ENCODE data around the gene LRRC4C. TPM values are rescaled to one million over a fixed set of nuclear protein-coding genes. Genes with fewer than 3 reads are reported as not detected.

Gene LRRC4C
- total RNA-seq, 4 donors from 2014 or later = 1.5 to 2.8 (median 1.7) TPM

GRCh38 chr11:40140560-40140959, 1318.9 kb downstream of the LRRC4C start:
- Histone ChIP-seq H3K36me3 (no peaks in the 10 kb centered on the region), H3K4me1 (no peaks in the 10 kb centered on the region), H3K4me3 (no peak overlapping the region), H3K27me3 (no peaks in the 10 kb centered on the region), H3K9me3 (no peaks in the 10 kb centered on the region), H3K27ac (no peak overlapping the region)
- ATAC-seq = no peak
- 73 to 75% methylated on average over 4 to 5 of the region's 5 CpGs for WGBS, 2 donors (ENCODE audit: low coverage in 1 of 2)
- TF ChIP-seq POLR2A (IDR thresholded peaks at IDR 0.05) (no peak), POLR2AphosphoS5 (IDR thresholded peaks at IDR 0.05) (no peak), CTCF (IDR thresholded peaks at IDR 0.05) (no peak), EP300 (IDR thresholded peaks at IDR 0.05) (no peak)

DNA sequence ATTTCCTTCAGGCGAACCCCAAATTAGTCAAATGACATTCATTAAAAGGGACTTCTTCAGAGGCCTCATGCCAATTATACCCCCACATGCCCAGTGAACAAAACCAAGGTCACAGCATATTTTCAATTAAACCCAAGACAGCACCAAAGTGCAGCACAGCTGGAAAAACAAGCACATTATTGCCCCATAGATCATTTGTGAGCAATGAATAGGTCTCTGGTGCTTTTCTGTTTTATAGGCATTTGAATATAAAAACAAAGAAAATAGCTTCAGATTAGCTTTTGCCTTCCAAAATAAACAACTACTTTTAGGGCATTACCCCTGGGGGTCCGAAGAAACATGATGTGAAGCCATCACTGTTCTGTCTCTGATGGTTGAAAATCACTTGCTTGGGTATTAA, 1319.9 kb downstream of the LRRC4C start:
- H3K36me3 ChIP-seq = no peaks in the 10 kb centered on the region
- TF ChIP-seq EP300 (IDR thresholded peaks at IDR 0.05) = no peak
- TF ChIP-seq POLR2A (IDR thresholded peaks at IDR 0.05) = no peak
- no peak for TF ChIP-seq POLR2AphosphoS5 (IDR thresholded peaks at IDR 0.05)
- no peak for TF ChIP-seq CTCF (IDR thresholded peaks at IDR 0.05)
- WGBS, 2 donors (ENCODE audit: low coverage in 1 of 2) = 75 to 78% methylated on average over 2 of the region's 2 CpGs
- H3K27ac ChIP-seq = no peak overlapping the region
- no peaks in the 10 kb centered on the region for H3K27me3 ChIP-seq
- no peak for ATAC-seq
- H3K9me3 ChIP-seq = no peaks in the 10 kb centered on the region
- H3K4me3 ChIP-seq = no peak overlapping the region
- H3K4me1 ChIP-seq = no peaks in the 10 kb centered on the region

DNA sequence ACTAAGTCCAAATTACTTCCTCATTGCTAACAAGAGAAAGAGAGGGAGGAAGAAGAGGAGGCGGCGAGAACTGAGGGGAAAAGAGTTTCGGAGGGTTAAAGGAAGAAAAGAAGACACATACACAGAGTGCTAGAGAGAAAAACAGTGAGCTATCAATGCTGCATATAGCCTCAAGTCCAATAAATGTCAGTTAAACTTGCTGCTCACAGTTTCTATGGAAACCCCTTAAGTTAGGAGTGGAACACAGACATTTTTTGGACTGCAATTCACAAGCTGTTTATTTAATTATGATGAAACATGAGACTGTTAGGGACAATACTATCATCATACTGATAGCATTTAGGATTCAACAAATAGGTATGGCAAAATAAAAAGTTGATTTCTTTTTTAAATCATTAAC, 1320.4 kb downstream of the LRRC4C start:
- H3K4me1 ChIP-seq = no peaks in the 10 kb centered on the region
- TF ChIP-seq CTCF (IDR thresholded peaks at IDR 0.05) = no peak
- TF ChIP-seq POLR2AphosphoS5 (IDR thresholded peaks at IDR 0.05) = no peak
- H3K4me3 ChIP-seq = no peak overlapping the region
- no peaks in the 10 kb centered on the region for H3K36me3 ChIP-seq
- H3K27ac ChIP-seq = no peak overlapping the region
- ATAC-seq = no peak
- 67 to 96% methylated on average over 3 of the region's 3 CpGs for WGBS, 2 donors (ENCODE audit: low coverage in 1 of 2)
- no peaks in the 10 kb centered on the region for H3K9me3 ChIP-seq
- H3K27me3 ChIP-seq = no peaks in the 10 kb centered on the region

- H3K4me1 ChIP-seq = no peaks in the 10 kb centered on the region
- no peak overlapping the region for H3K27ac ChIP-seq
- H3K27me3 ChIP-seq = no peaks in the 10 kb centered on the region
- no peaks in the 10 kb centered on the region for H3K36me3 ChIP-seq
- no peak overlapping the region for H3K4me3 ChIP-seq
- H3K9me3 ChIP-seq = no peaks in the 10 kb centered on the region
- no peak for ATAC-seq
- WGBS, 2 donors (ENCODE audit: low coverage in 1 of 2) = 40 to 45% methylated on average over 1 of the region's 1 CpG
- no peak for TF ChIP-seq POLR2A (IDR thresholded peaks at IDR 0.05)
These were observed 1324.5 kb downstream of the LRRC4C start for GRCh38 chr11:40134820-40135570.

GRCh38 chr11:40133498-40133897, 1326.0 kb downstream of the LRRC4C start:
- ATAC-seq = no peak
- H3K36me3 ChIP-seq = no peaks in the 10 kb centered on the region
- H3K4me1 ChIP-seq = no peaks in the 10 kb centered on the region
- H3K27me3 ChIP-seq = no peaks in the 10 kb centered on the region
- no peaks in the 10 kb centered on the region for H3K9me3 ChIP-seq
- 60 to 67% methylated on average over 3 of the region's 3 CpGs for WGBS, 2 donors (ENCODE audit: low coverage in 1 of 2)
- H3K4me3 ChIP-seq = no peak overlapping the region
- no peak for TF ChIP-seq EP300 (IDR thresholded peaks at IDR 0.05)
- no peak for TF ChIP-seq POLR2A (IDR thresholded peaks at IDR 0.05)
- TF ChIP-seq CTCF (IDR thresholded peaks at IDR 0.05) = no peak
- TF ChIP-seq POLR2AphosphoS5 (IDR thresholded peaks at IDR 0.05) = no peak
- H3K27ac ChIP-seq = no peak overlapping the region

Measured in gastroesophageal sphincter (tissue), 4 donors.